GM18873 (cell line): Measurements from ENCODE around the gene NAXD.

Source experiments
- ATAC-seq: cut with Tn5 transposase; IDR thresholded peaks from one replicate; pipeline ENCODE4 v1.9.1; 2021; ENCODE audit warnings: mild to moderate bottlenecking, moderate library complexity, moderate number of reproducible peaks; ENCODE audit not compliant: unreplicated experiment, low FRiP score

The NAXD gene

GRCh38 chr13:110642291-110642981, 27.1 kb downstream of the NAXD start:
- ATAC-seq = no peak

GRCh38 chr13:110643324-110643723, 28.0 kb downstream of the NAXD start:
- ATAC-seq = no peak

GRCh38 chr13:110643768-110644421, 28.6 kb downstream of the NAXD start:
- no peak for ATAC-seq

- ATAC-seq = peak; percentile 63
These were observed 29.7 kb downstream of the NAXD start for GRCh38 chr13:110644892-110645521.

- ATAC-seq = no peak
These were observed 30.4 kb downstream of the NAXD start for GRCh38 chr13:110645750-110646149.

GRCh38 chr13:110646442-110647364, 31.4 kb downstream of the NAXD start:
- no peak for ATAC-seq

GRCh38 chr13:110647365-110647737, 32.0 kb downstream of the NAXD start:
- ATAC-seq = no peak

- ATAC-seq = no peak
These were observed 32.9 kb downstream of the NAXD start for GRCh38 chr13:110648146-110648819.

GRCh38 chr13:110648848-110649421, 33.6 kb downstream of the NAXD start:
- ATAC-seq = no peak

GRCh38 chr13:110649551-110649950, 34.2 kb downstream of the NAXD start:
- no peak for ATAC-seq

GRCh38 chr13:110650436-110650835, 35.1 kb downstream of the NAXD start:
- ATAC-seq = no peak

GRCh38 chr13:110651271-110651670, 35.9 kb downstream of the NAXD start:
- no peak for ATAC-seq

GRCh38 chr13:110651726-110652230, 36.4 kb downstream of the NAXD start:
- no peak for ATAC-seq

- ATAC-seq = no peak
These were observed 36.9 kb downstream of the NAXD start for GRCh38 chr13:110652231-110652730.

GRCh38 chr13:110652764-110653163, 37.4 kb downstream of the NAXD start:
- no peak for ATAC-seq

GRCh38 chr13:110653271-110653670, 37.9 kb downstream of the NAXD start:
- no peak for ATAC-seq

GRCh38 chr13:110653851-110654250, 38.5 kb downstream of the NAXD start:
- ATAC-seq = no peak

GRCh38 chr13:110657196-110657595, 41.9 kb downstream of the NAXD start:
- ATAC-seq = no peak

- ATAC-seq = peak; percentile 83
These were observed 43.0 kb downstream of the NAXD start for GRCh38 chr13:110658218-110658911.
